RWPE1 (cell line): ENCODE measurements around the gene PLXDC2.

Experiments used
- CTCF ChIA-PET: fragments of 350-600 bp; sonication (Branson Sonifier 250); formaldehyde crosslinking; extraction: SDS; loops from one replicate; lab custom pipeline; 2021; lab: Yijun Ruan, JAX
- POLR2A ChIA-PET: fragments of 400-600 bp; formaldehyde crosslinking; extraction: SDS; loops from one replicate; lab custom pipeline; 2020; ENCODE audit warnings: antibody characterized with exemption; ENCODE audit not compliant: low non-redundant PET; lab: Yijun Ruan, JAX
- DNase-seq: peaks from one replicate; pipeline ENCODE4 v3.0.0; 2012; ENCODE audit warnings: low spot score
- H3K27ac ChIP-seq: fragments of 450-650 bp; 2 replicates; pipeline ENCODE4 v1.5.1; 2017
- TF ChIP-seq, protein P1 (sequence below): fragments of 450-650 bp; conservative IDR thresholded peaks from 2 replicates; pipeline ENCODE4 v1.5.1; 2017; ENCODE audit warnings: low read depth, mild to moderate bottlenecking

The PLXDC2 gene

DNA sequence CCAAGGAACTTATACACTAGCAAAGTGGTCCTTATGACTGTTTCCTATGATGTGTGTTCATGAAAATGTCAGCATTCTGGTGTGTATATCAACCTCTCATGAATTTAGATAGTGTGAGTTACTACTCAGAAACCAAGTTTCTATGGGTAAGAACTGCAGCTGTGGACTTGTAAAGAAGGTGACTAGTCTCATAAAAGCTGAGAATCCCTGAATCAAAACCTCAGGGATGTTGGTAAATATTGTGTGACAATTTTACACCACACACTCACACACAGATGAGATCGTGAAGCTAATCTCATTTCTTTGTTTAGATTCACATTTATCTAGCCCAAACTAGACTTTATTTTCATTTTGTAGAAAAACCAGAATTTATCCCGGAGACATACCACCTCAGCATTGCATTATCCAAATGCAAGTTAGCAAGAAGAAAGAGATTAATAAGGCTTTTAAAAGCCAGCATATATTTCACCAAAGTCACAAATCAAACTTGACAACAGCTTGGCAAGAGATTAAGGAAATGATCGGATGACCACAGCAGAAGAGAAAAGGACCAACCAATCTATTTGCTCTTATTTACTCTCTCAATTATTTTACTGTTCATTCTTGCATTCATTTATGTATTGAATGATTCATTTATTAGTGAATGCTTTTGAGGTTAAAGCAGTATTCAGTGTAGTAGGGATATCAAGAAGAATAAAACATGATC lies 92.9 kb downstream of the PLXDC2 start:
- ChIA-PET POLR2A (no interaction called here), CTCF (no interaction called here)
- DNase-seq, result no peak
- TF ChIP-seq, protein P1, sequence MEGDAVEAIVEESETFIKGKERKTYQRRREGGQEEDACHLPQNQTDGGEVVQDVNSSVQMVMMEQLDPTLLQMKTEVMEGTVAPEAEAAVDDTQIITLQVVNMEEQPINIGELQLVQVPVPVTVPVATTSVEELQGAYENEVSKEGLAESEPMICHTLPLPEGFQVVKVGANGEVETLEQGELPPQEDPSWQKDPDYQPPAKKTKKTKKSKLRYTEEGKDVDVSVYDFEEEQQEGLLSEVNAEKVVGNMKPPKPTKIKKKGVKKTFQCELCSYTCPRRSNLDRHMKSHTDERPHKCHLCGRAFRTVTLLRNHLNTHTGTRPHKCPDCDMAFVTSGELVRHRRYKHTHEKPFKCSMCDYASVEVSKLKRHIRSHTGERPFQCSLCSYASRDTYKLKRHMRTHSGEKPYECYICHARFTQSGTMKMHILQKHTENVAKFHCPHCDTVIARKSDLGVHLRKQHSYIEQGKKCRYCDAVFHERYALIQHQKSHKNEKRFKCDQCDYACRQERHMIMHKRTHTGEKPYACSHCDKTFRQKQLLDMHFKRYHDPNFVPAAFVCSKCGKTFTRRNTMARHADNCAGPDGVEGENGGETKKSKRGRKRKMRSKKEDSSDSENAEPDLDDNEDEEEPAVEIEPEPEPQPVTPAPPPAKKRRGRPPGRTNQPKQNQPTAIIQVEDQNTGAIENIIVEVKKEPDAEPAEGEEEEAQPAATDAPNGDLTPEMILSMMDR, result no peak
- no peak overlapping the region for H3K27ac ChIP-seq

DNA sequence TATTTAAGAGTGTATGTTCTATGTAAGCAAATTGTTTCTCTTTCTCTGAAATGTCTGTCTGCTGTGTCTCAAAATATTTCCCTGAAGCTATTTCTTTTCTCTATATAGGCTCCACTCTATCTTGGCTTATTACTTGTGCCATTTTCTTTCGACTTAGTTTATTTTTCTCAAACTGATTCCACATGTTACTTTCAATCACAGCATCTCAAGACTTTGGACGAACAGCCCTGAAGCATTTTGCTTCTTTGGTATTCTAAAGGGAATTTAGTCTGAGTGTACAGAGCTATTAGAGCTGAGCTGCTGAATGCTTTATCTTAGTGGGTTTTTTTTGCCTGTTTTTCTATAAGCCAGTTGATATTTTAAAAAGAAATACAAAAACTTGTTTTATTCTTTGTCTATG lies 95.7 kb downstream of the PLXDC2 start:
- CTCF ChIA-PET, result no interaction called here
- POLR2A ChIA-PET, result no interaction called here
- DNase-seq, result no peak
- TF ChIP-seq, protein P1, result no peak
- H3K27ac ChIP-seq, result no peak overlapping the region

DNA sequence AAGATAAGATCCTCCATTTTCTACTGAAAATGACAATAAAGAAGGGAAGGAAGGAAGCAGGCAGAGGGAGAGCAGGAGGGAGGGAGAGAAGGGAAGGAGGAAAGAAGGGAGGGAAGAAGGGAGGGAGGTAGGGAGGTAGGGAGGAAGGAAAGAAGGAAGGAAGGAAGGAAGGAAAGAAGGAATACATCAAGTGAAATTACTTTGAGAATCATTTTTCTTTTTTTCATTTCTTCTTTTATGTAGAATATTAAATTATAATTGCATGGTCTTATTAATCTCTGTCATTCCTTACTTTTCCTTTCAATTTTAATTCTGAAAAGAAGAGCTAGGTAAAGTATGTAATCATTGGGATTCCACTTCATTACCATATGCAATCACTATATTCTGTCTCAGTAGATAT lies 97.8 kb downstream of the PLXDC2 start:
- CTCF ChIA-PET, result interaction anchor here (0.7 kb wide), 1 partner anchor 89 kb away, joined by 4 read pairs; no protein-coding TSS in a partner anchor
- TF ChIP-seq, protein P1, result no peak
- no peak overlapping the region for H3K27ac ChIP-seq
- no peak for DNase-seq
- POLR2A ChIA-PET, result no interaction called here

DNA sequence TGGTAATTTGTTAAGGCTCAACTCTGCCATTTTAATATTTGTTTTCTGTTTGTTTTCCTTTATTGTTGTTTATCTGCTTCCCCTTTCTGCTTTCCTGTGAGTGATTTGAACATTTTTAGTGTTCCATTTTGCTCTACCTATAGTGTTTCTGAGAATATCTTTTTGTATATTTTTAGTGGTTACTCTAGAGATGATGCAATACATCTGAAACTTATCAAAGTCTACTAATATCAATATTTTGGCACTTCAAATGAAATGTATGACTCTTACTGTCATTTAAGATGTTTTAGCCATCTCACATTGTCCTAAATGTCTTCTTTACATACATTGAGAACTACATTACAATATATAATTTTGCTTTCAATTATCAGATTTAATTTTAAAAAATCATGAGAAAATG lies 98.9 kb downstream of the PLXDC2 start:
- ChIA-PET CTCF (no interaction called here), POLR2A (no interaction called here)
- TF ChIP-seq, protein P1, result no peak
- H3K27ac ChIP-seq, result no peak overlapping the region
- no peak for DNase-seq

DNA sequence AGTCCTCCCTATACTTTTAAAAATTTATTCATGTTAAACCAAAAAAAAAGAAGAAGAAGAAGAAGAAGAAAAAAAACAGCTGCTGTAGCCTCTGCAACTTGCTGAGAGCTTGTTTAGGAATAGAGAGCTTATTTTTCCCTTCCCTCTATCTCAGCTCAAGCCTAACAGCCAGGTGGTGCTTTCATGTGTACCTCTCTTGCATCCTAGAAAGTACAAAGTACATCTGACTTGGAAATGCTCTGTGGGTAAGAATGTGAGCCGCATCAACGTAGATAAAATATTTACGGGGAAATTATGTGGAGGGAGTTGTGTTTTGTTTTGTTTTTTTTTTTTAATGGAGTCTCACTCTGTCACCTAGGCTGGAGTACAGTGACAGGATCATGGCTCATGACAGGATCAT lies 99.6 kb downstream of the PLXDC2 start:
- DNase-seq, result no peak
- CTCF ChIA-PET, result no interaction called here
- TF ChIP-seq, protein P1, result no peak

DNA sequence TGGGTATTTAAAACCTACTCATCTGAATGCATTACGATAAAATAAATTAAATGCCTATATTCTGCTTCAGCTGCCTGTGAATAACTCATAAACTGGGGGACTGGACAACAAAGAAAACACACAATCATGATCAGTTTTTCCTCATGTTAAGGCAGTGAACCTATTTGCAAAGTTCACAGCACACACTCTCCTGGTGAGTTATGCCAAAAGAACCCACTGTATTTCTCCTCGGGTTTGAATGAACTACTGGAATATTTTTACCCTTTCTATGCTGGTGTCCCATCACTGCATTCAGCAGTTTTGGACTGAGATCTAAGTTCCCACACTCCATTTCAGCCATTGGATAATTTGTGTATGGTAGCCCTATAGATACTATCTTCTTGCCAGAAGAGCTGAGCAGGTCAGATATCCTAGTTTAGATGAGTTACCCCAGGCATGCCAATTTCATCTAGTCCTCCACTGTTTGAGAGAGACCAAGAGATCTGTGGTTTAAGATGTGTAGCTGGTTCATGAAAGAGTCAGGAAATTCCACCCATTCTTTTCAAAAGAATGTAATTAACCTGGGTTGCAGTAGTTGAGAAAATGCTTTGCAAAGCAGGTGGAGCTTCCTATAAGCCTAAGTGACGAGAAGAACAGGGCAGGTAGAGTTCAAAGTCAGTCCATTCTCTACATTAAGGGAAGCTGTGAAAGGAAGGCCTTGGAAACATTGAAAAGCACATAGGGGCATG lies 101.7 kb downstream of the PLXDC2 start:
- H3K27ac ChIP-seq, result no peak overlapping the region
- no peak for DNase-seq
- TF ChIP-seq, protein P1, result no peak
- CTCF ChIA-PET, result interaction anchor here (0.5 to 0.6 kb wide), 2 partner anchors 15 to 99 kb away, joined by 3 to 4 read pairs; no protein-coding TSS in a partner anchor
- POLR2A ChIA-PET, result no interaction called here

More for the DNA sequence above, 99.6 kb downstream of the PLXDC2 start:
- POLR2A ChIA-PET, result no interaction called here
- no peak overlapping the region for H3K27ac ChIP-seq
